OCI-LY3 (cell line): Measurements from ENCODE around the gene ACKR3.

Experiments used
- H2AFZ ChIP-seq: fragments of 200-600, 300-600 bp; shearing (Covaris generic); 2 replicates; pipeline ENCODE4 v1.6.0; 2014; ENCODE audit warnings: antibody characterized with exemption, low read depth, low read length
- H3K27ac ChIP-seq: fragments of 200-600, 300-600 bp; sonication (generic); 2 replicates; pipeline ENCODE4 v1.5.1; 2014; ENCODE audit warnings: mild to moderate bottlenecking, low read length, moderate library complexity, mixed read lengths
- H3K27me3 ChIP-seq: fragments of 200-600, 300-600 bp; sonication (generic); 2 replicates; pipeline ENCODE4 v1.6.1; 2014; ENCODE audit warnings: low read depth, low read length, mixed read lengths
- H3K36me3 ChIP-seq: fragments of 200-600, 300-600 bp; sonication (generic); replicated peaks from 2 replicates; pipeline ENCODE3; 2014; ENCODE audit warnings: low read depth, low read length, mixed read lengths
- H3K4me1 ChIP-seq: fragments of 300-600, 200-600 bp; sonication (generic); 2 replicates; pipeline ENCODE4 v1.6.1; 2014; ENCODE audit warnings: low read length, mixed read lengths
- H3K4me2 ChIP-seq: fragments of 200-600, 300-600 bp; sonication (generic); 2 replicates; pipeline ENCODE4 v1.6.1; 2014; ENCODE audit warnings: low read length, mixed read lengths
- H3K4me3 ChIP-seq: fragments of 300-600, 200-600 bp; sonication (generic); 2 replicates; pipeline ENCODE4 v1.5.1; 2014; ENCODE audit warnings: antibody characterized with exemption, mild to moderate bottlenecking, low read length, moderate library complexity
- H3K79me2 ChIP-seq: fragments of 300-600, 200-600 bp; shearing (Covaris generic); 2 replicates; pipeline ENCODE4 v1.6.1; 2014; ENCODE audit warnings: mild to moderate bottlenecking, low read length, mixed read lengths
- H3K9ac ChIP-seq: fragments of 300-600, 200-600 bp; shearing (Covaris generic); 2 replicates; pipeline ENCODE4 v1.6.0; 2014; ENCODE audit warnings: mild to moderate bottlenecking, low read length, moderate library complexity
- H3K9me3 ChIP-seq: fragments of 200-600, 300-600 bp; shearing (Covaris generic); 2 replicates; pipeline ENCODE4 v1.6.1; 2014; ENCODE audit warnings: low read length, mixed read lengths; ENCODE audit not compliant: insufficient read depth
- H4K20me1 ChIP-seq: fragments of 200-600, 300-600 bp; sonication (generic); 2 replicates; pipeline ENCODE4 v1.6.1; 2016; ENCODE audit warnings: low read length, mixed read lengths; ENCODE audit not compliant: insufficient read depth
- EZH2phosphoT487 ChIP-seq: fragments of 200-600 bp; shearing (Covaris generic); IDR thresholded peaks from 2 replicates; pipeline ENCODE4 v1.6.1; 2018; ENCODE audit warnings: antibody characterized with exemption, mixed run types, low read depth
- TF ChIP-seq, protein P1 (sequence below): fragments of 200-600, 300-600 bp; sonication (generic); IDR thresholded peaks from 2 replicates; pipeline ENCODE4 v1.5.1; 2014; ENCODE audit warnings: antibody characterized with exemption, low read length, low read depth

The ACKR3 gene

DNA sequence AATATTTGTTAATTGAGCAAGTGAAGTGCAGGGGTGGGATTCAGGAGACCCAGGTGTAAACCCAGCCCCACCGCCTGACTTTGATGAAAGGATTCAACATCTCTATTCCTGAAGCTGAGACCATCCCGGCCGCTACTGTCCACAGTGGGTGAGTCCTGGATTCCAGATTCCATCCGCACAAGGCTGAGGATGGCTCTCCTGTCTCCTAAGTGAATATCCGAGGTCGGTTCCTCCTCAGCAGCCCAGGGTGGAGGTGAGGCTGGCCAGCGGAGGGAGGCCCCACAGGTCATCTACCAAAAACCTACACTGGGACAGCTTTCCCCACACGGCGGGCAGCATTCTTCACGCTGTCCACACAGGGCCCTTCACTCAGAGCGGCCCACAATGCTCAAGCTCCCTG lies 57.6 kb downstream of the ACKR3 start:
- no peaks in the 10 kb centered on the region for H3K4me1 ChIP-seq
- no peaks in the 10 kb centered on the region for H3K79me2 ChIP-seq
- no peak overlapping the region for H3K27ac ChIP-seq
- H4K20me1 ChIP-seq: no peaks in the 10 kb centered on the region
- H3K9ac ChIP-seq: no peak overlapping the region
- no peaks in the 10 kb centered on the region for H3K9me3 ChIP-seq
- H3K36me3 ChIP-seq: no peaks in the 10 kb centered on the region
- H3K4me2 ChIP-seq: no peak overlapping the region
- TF ChIP-seq, protein P1, sequence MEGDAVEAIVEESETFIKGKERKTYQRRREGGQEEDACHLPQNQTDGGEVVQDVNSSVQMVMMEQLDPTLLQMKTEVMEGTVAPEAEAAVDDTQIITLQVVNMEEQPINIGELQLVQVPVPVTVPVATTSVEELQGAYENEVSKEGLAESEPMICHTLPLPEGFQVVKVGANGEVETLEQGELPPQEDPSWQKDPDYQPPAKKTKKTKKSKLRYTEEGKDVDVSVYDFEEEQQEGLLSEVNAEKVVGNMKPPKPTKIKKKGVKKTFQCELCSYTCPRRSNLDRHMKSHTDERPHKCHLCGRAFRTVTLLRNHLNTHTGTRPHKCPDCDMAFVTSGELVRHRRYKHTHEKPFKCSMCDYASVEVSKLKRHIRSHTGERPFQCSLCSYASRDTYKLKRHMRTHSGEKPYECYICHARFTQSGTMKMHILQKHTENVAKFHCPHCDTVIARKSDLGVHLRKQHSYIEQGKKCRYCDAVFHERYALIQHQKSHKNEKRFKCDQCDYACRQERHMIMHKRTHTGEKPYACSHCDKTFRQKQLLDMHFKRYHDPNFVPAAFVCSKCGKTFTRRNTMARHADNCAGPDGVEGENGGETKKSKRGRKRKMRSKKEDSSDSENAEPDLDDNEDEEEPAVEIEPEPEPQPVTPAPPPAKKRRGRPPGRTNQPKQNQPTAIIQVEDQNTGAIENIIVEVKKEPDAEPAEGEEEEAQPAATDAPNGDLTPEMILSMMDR: no peak
- TF ChIP-seq EZH2phosphoT487: no peak
- H2AFZ ChIP-seq: no peak overlapping the region
- H3K27me3 ChIP-seq: no peaks in the 10 kb centered on the region
- H3K4me3 ChIP-seq: no peak overlapping the region

DNA sequence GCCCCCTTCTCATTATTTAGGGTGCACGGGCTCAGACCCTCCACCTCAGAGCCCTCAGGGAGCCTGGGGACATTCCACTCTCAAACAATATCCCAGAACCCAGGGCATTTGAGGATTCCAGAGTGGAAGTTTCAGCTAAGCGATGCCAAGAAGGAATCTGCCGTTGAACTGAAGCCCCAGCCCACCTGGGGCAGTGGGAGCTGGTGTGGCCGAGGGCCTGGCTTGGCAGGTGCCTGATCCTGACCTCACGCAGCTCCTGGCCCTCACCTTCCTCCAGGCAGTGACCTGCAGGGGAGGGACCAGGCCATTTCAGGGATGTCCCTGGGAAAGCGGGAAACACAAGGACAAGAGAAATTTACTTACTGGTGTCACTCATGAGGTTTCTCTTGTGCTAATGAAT lies 58.2 kb downstream of the ACKR3 start:
- TF ChIP-seq, protein P1: no peak
- no peak for TF ChIP-seq EZH2phosphoT487
- Histone ChIP-seq H3K4me3 (no peak overlapping the region), H3K9me3 (no peaks in the 10 kb centered on the region), H3K9ac (no peak overlapping the region), H3K79me2 (no peaks in the 10 kb centered on the region), H2AFZ (no peak overlapping the region), H3K36me3 (no peaks in the 10 kb centered on the region), H3K27me3 (no peaks in the 10 kb centered on the region), H4K20me1 (no peaks in the 10 kb centered on the region), H3K4me2 (no peak overlapping the region), H3K4me1 (no peaks in the 10 kb centered on the region), H3K27ac (no peak overlapping the region)

DNA sequence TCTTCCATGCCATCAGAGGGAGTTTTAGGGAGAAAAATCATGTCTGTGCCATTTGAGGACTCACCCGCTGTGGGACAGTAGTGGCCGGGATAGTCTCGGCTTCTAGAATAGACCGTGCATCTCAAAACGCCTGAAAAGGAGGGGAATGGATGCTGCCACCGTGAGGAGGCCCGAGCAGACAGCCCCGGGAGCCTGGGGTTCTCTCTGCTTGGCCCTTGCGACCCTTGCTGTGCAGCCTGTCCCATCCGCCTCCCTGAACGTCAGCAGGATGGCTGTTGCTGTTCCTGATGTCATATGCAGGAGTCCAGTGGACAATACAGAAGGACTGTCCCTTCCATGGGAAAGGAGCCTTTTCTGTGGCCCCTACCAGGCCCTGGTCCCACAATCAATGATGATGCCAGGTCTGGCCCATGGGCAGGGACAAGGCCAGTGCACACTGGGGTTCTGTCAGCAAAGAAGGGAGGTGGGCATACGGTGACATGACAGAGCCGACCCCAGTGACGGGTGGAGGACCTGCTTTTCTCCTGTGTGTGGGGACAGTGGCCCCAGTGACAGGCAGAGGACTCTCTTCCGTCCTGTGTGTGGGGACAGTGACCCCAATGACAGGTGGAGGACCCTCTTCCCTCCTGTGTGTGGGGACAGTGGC lies 58.8 kb downstream of the ACKR3 start:
- TF ChIP-seq EZH2phosphoT487: no peak
- TF ChIP-seq, protein P1: no peak
- no peaks in the 10 kb centered on the region for H3K36me3 ChIP-seq
- no peaks in the 10 kb centered on the region for H4K20me1 ChIP-seq
- no peak overlapping the region for H3K4me2 ChIP-seq
- H3K4me3 ChIP-seq: no peak overlapping the region
- H3K27me3 ChIP-seq: no peaks in the 10 kb centered on the region
- H3K79me2 ChIP-seq: no peaks in the 10 kb centered on the region
- H2AFZ ChIP-seq: no peak overlapping the region
- no peak overlapping the region for H3K9ac ChIP-seq
- no peaks in the 10 kb centered on the region for H3K9me3 ChIP-seq
- no peak overlapping the region for H3K27ac ChIP-seq
- H3K4me1 ChIP-seq: no peaks in the 10 kb centered on the region

DNA sequence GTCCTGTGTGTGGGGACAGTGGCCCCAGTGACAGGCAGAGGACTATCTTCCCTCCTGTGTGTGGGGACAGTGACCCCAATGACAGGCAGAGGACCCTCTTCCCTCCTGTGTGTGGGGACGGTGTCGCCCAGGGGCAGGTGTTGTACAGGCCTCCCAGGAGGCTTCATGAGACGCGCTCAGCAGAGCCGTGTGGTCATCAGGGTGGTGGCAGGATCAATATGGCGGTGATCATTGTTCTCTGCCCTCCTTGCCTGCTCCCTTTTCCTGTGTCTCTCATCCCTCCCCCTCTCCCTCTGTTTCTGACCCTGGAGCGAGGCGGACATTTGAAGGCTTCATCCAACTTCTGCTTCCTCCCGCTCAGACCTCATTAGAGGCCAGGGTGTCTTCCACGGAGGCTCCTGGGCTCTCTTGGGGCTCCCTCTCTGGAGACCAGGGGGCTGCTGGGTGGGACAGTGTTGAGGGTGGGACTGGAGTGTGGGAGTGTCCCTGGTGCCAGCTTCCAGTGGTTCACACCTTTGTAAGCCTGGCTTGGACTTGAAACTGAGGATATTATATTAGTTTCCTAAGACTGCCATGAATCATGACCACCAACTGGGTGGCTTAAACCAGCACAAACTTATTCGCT lies 59.5 kb downstream of the ACKR3 start:
- Histone ChIP-seq H2AFZ (no peak overlapping the region), H4K20me1 (no peaks in the 10 kb centered on the region), H3K4me1 (no peaks in the 10 kb centered on the region), H3K27ac (no peak overlapping the region), H3K27me3 (no peaks in the 10 kb centered on the region), H3K79me2 (no peaks in the 10 kb centered on the region), H3K36me3 (no peaks in the 10 kb centered on the region), H3K4me2 (no peak overlapping the region), H3K4me3 (no peak overlapping the region), H3K9me3 (no peaks in the 10 kb centered on the region), H3K9ac (no peak overlapping the region)
- no peak for TF ChIP-seq EZH2phosphoT487
- TF ChIP-seq, protein P1: no peak
